Non-pigmented ciliary epithelial cell (primary cell): ENCODE results near the gene STIM1.

Source experiments
- DNase-seq: peaks from one replicate; pipeline ENCODE4 v3.0.0-alpha.2; 2010; ENCODE audit warnings: low read depth

STIM1 gene

GRCh38 chr11:3830730-3831129, 24.7 kb upstream of the STIM1 start:
- no peak for DNase-seq

GRCh38 chr11:3831378-3832239, 23.9 kb upstream of the STIM1 start:
- DNase-seq = no peak

- DNase-seq = no peak
These were observed 22.6 kb upstream of the STIM1 start for GRCh38 chr11:3832816-3833215.

- DNase-seq = no peak
These were observed 22.0 kb upstream of the STIM1 start for GRCh38 chr11:3833449-3833848.

GRCh38 chr11:3834349-3834663, 21.2 kb upstream of the STIM1 start:
- no peak for DNase-seq

GRCh38 chr11:3834664-3835461, 20.6 kb upstream of the STIM1 start:
- no peak for DNase-seq

GRCh38 chr11:3835751-3836150, 19.7 kb upstream of the STIM1 start:
- no peak for DNase-seq

- no peak for DNase-seq
These were observed 18.6 kb upstream of the STIM1 start for GRCh38 chr11:3836903-3837302.

GRCh38 chr11:3837793-3838192, 17.7 kb upstream of the STIM1 start:
- no peak for DNase-seq

GRCh38 chr11:3838504-3838903, 17.0 kb upstream of the STIM1 start:
- no peak for DNase-seq

GRCh38 chr11:3840004-3840869, 15.2 kb upstream of the STIM1 start:
- no peak for DNase-seq

GRCh38 chr11:3840870-3841425, 14.5 kb upstream of the STIM1 start, which contains the start of gene RHOG:
Gene RHOG (minus strand): TSS chr11:3840959. CDS start chr11:3828138, 12,821 bp downstream.
- peak; percentile 36 for DNase-seq

- peak; percentile 27 for DNase-seq
These were observed 13.8 kb upstream of the STIM1 start for GRCh38 chr11:3841426-3842350.

GRCh38 chr11:3843326-3843725, 12.1 kb upstream of the STIM1 start:
- DNase-seq = no peak

GRCh38 chr11:3845246-3845645, 10.2 kb upstream of the STIM1 start:
- DNase-seq = no peak

- no peak for DNase-seq
These were observed 9.8 kb upstream of the STIM1 start for GRCh38 chr11:3845670-3846069.

- no peak for DNase-seq
These were observed 6.1 kb upstream of the STIM1 start for GRCh38 chr11:3849297-3849874.

- no peak for DNase-seq
These were observed 2.0 kb upstream of the STIM1 start for GRCh38 chr11:3853545-3853842.

- DNase-seq = no peak
These were observed 1.4 kb upstream of the STIM1 start for GRCh38 chr11:3853899-3854659.

- no peak for DNase-seq
These were observed 846 bp upstream of the STIM1 start for GRCh38 chr11:3854660-3854976.
